Stimulated activated CD8-positive, alpha-beta memory T cell treated with anti-CD3 and anti-CD28 coated beads, Interleukin-15, amount 100 ng/mL, for 24 hours (primary cell): ENCODE results near the gene POU2F1.

Source experiments
- DNase-seq: peaks from one replicate; pipeline ENCODE4 v3.0.0-alpha.2; 2020; ENCODE audit warnings: low read depth

POU2F1 gene

GRCh38 chr1:167423684-167424619 is 203.3 kb downstream of the POU2F1 start:
- DNase-seq: no peak

GRCh38 chr1:167425482-167425881 is 204.8 kb downstream of the POU2F1 start:
- DNase-seq: no peak

- no peak for DNase-seq
Observed at GRCh38 chr1:167426716-167427115, 206.0 kb downstream of the POU2F1 start.

- no peak for DNase-seq
Observed at GRCh38 chr1:167427848-167428247, 207.2 kb downstream of the POU2F1 start.

GRCh38 chr1:167428395-167428794 is 207.7 kb downstream of the POU2F1 start:
- DNase-seq: no peak

- DNase-seq: no peak
Observed at GRCh38 chr1:167429612-167430011, 208.9 kb downstream of the POU2F1 start.

GRCh38 chr1:167430134-167430848 is 209.6 kb downstream of the POU2F1 start:
- DNase-seq: no peak

- DNase-seq: no peak
Observed at GRCh38 chr1:167430849-167431242, 210.2 kb downstream of the POU2F1 start.

GRCh38 chr1:167431261-167431908 is 210.7 kb downstream of the POU2F1 start:
- no peak for DNase-seq

GRCh38 chr1:167431909-167432650 is 211.4 kb downstream of the POU2F1 start:
- DNase-seq: no peak

GRCh38 chr1:167432780-167433179 is 212.1 kb downstream of the POU2F1 start:
- no peak for DNase-seq

- DNase-seq: no peak
Observed at GRCh38 chr1:167433884-167434283, 213.2 kb downstream of the POU2F1 start.

GRCh38 chr1:167434306-167434705 is 213.6 kb downstream of the POU2F1 start:
- DNase-seq: no peak

GRCh38 chr1:167435484-167435883 is 214.8 kb downstream of the POU2F1 start:
- no peak for DNase-seq

- DNase-seq: no peak
Observed at GRCh38 chr1:167438171-167439138, 217.8 kb downstream of the POU2F1 start.

- DNase-seq: no peak
Observed at GRCh38 chr1:167439301-167439988, 218.8 kb downstream of the POU2F1 start.

GRCh38 chr1:167440345-167440744 is 219.7 kb downstream of the POU2F1 start:
- no peak for DNase-seq

GRCh38 chr1:167440776-167441175 is 220.1 kb downstream of the POU2F1 start:
- DNase-seq: no peak

GRCh38 chr1:167441222-167441621 is 220.5 kb downstream of the POU2F1 start:
- DNase-seq: no peak
